Stimulated activated CD4-positive, alpha-beta T cell treated with anti-CD3 and anti-CD28 coated beads, Interleukin-15, amount 100 ng/mL, for 24 hours (primary cell): ENCODE measurements around the gene ABHD4.
"Not testable (repeated sequence)": the region's sequence is repeated elsewhere in the genome, so short reads cannot be mapped to it uniquely, and the experiment has no call there.

Experiments used
- DNase-seq: peaks from one replicate; pipeline ENCODE4 v3.0.0-alpha.2; 2020

Gene ABHD4

GRCh38 chr14:22598099-22598895 lies at the start of gene ABHD4:
ABHD4 (plus strand) TSS chr14:22598300; CDS start chr14:22598307, 7 bp downstream.
- peak; percentile 71 for DNase-seq

GRCh38 chr14:22549324-22549962 lies 48.7 kb upstream of the ABHD4 start:
- DNase-seq: no peak

GRCh38 chr14:22549981-22550673 lies 48.0 kb upstream of the ABHD4 start:
- DNase-seq: peak; percentile 83

GRCh38 chr14:22551605-22551997 lies 46.5 kb upstream of the ABHD4 start:
- no peak for DNase-seq

- DNase-seq: no peak
Observed at GRCh38 chr14:22552001-22552826, 45.9 kb upstream of the ABHD4 start.

GRCh38 chr14:22552827-22553076 lies 45.3 kb upstream of the ABHD4 start:
- no peak for DNase-seq

GRCh38 chr14:22553445-22553844 lies 44.7 kb upstream of the ABHD4 start:
- DNase-seq: no peak

- not testable (repeated sequence) for DNase-seq
Observed at GRCh38 chr14:22553861-22554497, 44.1 kb upstream of the ABHD4 start.

- DNase-seq: peak; percentile 65
Observed at GRCh38 chr14:22554498-22555383, 43.4 kb upstream of the ABHD4 start.

GRCh38 chr14:22555384-22556011 lies 42.6 kb upstream of the ABHD4 start:
- peak; percentile 88 for DNase-seq

- DNase-seq: peak; percentile 97
Observed at GRCh38 chr14:22556021-22556989, 41.8 kb upstream of the ABHD4 start.

GRCh38 chr14:22556990-22557623 lies 41.0 kb upstream of the ABHD4 start:
- peak; percentile 95 for DNase-seq

GRCh38 chr14:22557846-22558220 lies 40.3 kb upstream of the ABHD4 start:
- no peak for DNase-seq

- DNase-seq: peak; percentile 81
Observed at GRCh38 chr14:22558221-22558913, 39.7 kb upstream of the ABHD4 start.

- DNase-seq: no peak
Observed at GRCh38 chr14:22559041-22559440, 39.1 kb upstream of the ABHD4 start.

GRCh38 chr14:22560662-22561365 lies 37.3 kb upstream of the ABHD4 start:
- DNase-seq: peak; percentile 64

- DNase-seq: no peak
Observed at GRCh38 chr14:22561366-22561660, 36.8 kb upstream of the ABHD4 start.
